Fibroblast of villous mesenchyme (primary cell): ENCODE data around the gene CAVIN2. TPM values are rescaled to one million over a fixed set of nuclear protein-coding genes. Genes with fewer than 3 reads are reported as not detected.

ENCODE experiments used
- DNase-seq: peaks from one replicate; pipeline ENCODE4 v3.0.0-alpha.2; 2010; ENCODE audit warnings: low read depth
- H3K4me3 ChIP-seq: 2 replicates; pipeline ENCODE4 v1.5.1; 2011; ENCODE audit warnings: low read depth, mild to moderate bottlenecking, low read length
- CTCF ChIP-seq: IDR thresholded peaks from 2 replicates; pipeline ENCODE4 v1.5.1; 2012; ENCODE audit warnings: low read depth, mild to moderate bottlenecking, low read length; ENCODE audit not compliant: insufficient read depth
- total RNA-seq: library from RNA; depleted of rRNA; stranded (reverse); fragments of >200 nt; gene quantifications from 2 replicates; pipeline ENCODE4 v1.2.3, GENCODE V29; 2012

Gene CAVIN2
- total RNA-seq, 1 donor: 21.6 TPM

- peak; percentile 32 for DNase-seq
- no peak for TF ChIP-seq CTCF
- no peak overlapping the region for H3K4me3 ChIP-seq
Observed at GRCh38 chr2:191806396-191806795, 40.5 kb downstream of the CAVIN2 start.

GRCh38 chr2:191804766-191805165, 42.1 kb downstream of the CAVIN2 start:
- DNase-seq: peak; percentile 36
- no peak overlapping the region for H3K4me3 ChIP-seq
- TF ChIP-seq CTCF: no peak

DNA sequence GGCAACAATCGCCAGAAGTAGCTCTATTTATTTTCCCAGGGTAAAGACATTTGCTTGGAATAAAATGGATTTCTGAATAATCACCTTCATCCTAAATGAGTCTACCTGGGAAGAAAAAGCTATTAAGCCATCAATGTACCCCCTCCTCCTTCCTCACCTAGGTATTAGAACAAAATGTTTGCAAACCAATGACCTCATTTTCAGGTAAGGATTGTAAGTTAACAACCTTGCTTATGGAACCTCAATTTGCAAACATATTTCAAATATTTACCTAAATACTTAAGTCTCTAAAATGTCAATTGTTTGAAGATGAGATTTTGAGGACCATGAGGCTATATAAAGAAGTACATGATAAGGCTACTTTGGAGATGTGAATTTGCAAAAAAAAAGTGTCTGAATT, 43.9 kb downstream of the CAVIN2 start:
- TF ChIP-seq CTCF: no peak
- no peak for DNase-seq
- no peak overlapping the region for H3K4me3 ChIP-seq

- DNase-seq: no peak
- no peak overlapping the region for H3K4me3 ChIP-seq
- no peak for TF ChIP-seq CTCF
Observed at GRCh38 chr2:191802180-191802579, 44.7 kb downstream of the CAVIN2 start.

DNA sequence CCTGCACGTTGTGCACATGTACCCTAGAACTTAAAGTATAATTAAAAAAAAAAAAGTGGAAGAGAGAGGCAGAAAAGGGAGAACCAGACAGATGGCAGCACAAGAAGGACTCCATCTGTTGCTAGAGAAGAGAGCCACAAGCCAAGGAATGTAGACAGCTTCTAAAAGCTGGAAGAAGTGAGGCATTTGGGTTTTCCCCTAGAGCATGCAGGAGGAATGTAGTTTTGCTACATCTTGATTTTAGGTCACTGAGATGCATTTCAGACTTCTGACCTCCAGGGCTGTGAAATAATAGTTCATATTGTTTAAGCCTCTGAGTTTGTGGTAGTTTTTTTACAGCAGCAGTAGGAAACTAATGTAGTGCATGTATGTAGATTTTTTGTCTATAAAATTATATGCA, 46.0 kb downstream of the CAVIN2 start:
- no peak overlapping the region for H3K4me3 ChIP-seq
- no peak for TF ChIP-seq CTCF
- no peak for DNase-seq

DNA sequence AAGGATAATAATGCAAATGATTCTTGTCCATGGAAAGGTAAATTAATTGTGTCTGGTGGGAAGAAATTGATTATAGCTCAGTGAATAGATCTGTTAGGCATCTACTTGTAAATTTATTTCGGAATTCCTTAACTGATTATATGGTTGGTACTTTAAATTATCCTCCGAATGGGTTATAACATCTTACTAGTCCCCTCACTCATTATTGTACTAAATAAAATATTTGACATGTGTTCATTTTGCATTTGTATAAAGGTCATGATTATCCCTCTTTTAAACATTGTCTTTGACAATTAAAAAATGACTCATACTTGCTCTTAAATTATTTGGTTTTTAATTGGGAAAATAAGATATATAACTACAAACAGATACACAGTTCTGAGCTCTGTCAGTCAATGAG, 47.4 kb downstream of the CAVIN2 start:
- no peak for TF ChIP-seq CTCF
- DNase-seq: no peak

More for the DNA sequence above, 47.4 kb downstream of the CAVIN2 start:
- H3K4me3 ChIP-seq: no peak overlapping the region
